Amygdala (tissue), 56 donors: Measurements from ENCODE around the gene BCL2L1.
"Not testable (repeated sequence)": the region's sequence is repeated elsewhere in the genome, so short reads cannot be mapped to it uniquely, and the experiment has no call there.

Experiments used
- DNase-seq, 56 donors: peaks; one replicate each; lab custom pipeline; 2025; lab: John Stamatoyannopoulos, UW

Gene BCL2L1

DNA sequence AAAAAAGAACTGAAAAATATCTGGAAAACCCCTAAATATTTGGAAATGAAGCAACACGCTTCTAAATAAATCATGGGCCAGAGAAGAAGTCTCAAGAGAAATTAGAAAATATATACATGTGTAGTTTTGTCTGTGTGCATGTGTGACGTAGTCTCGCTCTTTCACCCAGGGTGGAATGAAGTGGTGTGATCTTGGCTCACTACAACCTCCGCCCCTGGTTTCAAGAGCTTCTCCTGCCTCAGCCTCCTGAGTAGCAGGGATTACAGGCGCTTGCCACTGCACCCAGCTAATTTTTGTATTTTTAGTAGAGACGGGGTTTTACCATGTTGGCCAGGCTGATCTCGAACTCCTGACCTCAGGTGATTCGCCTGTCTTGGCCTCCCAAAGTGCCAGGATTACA lies 96.1 kb downstream of the BCL2L1 start:
- DNase-seq: not testable (repeated sequence)

DNA sequence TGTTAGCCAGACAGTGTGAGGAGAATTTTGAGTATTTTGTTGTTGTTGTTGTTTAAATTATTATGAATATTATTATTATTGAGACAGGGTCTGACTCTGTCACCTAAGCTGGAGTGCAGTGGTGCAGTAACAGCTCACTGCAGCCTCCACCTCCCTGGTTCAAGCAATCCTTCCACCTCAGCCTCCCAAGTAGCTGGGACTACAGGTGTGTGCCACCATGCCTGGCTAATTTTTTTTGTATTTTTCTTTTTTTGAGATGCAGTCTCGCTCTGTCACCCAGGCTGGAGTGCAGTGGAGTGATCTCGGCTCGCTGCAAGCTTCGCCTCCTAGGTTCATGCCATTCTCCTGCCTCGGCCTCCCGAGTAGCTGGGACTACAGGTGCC lies 99.6 kb downstream of the BCL2L1 start:
- not testable (repeated sequence) for DNase-seq

DNA sequence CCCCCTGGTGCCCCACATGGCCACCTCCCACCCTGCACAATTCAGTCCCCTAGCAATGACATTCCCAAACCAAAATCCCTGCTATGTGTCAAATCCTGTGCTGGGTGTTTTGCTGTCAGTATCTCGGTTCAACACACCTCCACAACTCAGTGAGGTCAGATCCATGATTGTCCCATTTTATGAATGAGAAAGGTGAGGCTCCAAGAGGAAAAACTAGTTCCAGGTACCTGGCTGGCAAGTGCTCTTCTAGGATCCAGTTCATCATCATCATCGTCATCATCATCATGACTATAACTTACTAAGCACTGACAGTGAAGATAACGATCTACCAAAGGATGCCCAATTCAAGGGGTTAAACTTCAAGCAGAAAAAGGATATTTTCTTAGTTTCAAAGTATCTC lies 102.4 kb downstream of the BCL2L1 start:
- no peak for DNase-seq

DNA sequence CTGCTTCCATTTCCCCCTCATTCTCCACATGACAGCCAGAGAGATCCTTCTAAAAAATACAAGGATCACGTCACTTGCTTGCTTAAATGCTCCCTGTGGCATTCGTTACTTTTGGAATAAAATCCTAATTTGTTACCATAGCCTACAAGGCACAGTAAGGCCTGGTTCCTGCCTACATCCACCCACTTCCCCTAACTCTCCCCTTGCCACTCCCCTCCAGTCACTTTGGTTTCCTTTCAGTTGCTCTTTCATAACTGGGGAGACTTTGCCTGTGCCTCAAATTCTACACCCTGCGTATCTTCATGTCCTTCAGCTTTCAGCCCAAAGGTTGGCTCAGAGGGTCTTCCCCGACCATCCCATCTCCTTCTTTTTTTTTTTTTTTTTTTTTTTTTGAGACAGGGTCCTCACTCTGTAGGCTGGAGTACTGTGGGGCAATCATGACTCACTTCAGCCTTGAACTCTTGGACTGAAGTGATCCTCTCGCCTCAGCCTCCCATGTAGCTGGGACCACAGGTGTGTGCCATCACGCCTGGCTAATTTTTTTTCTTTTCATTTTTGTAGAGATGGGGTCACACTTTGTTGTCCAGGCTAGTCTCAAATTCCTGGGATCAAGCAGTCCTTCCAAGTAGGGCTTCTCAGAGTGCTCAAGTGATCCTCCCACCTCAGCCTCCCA lies 105.1 kb downstream of the BCL2L1 start:
- no peak for DNase-seq

DNA sequence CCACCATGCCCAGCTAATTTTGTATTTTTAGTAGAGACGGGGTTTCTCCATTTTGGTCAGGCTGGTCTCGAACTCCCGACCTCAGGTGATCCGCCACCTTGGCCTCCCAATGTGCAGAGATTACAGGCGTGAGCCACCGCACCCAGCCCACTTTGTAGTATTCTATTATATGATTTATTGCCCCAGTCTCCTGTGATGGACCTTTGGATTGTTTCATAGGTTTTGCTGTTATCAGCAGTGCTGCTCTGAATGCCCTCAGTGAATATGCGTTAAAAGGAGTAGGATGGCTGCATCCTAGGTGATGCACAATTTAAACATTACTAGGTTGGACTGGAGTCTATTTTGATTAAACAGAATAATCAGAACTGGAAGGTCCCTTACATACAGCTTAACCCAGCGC lies 107.3 kb downstream of the BCL2L1 start:
- DNase-seq: no peak
